ENCODE results near the gene SH3BP5L.

- TF ChIP-seq, protein P1, sequence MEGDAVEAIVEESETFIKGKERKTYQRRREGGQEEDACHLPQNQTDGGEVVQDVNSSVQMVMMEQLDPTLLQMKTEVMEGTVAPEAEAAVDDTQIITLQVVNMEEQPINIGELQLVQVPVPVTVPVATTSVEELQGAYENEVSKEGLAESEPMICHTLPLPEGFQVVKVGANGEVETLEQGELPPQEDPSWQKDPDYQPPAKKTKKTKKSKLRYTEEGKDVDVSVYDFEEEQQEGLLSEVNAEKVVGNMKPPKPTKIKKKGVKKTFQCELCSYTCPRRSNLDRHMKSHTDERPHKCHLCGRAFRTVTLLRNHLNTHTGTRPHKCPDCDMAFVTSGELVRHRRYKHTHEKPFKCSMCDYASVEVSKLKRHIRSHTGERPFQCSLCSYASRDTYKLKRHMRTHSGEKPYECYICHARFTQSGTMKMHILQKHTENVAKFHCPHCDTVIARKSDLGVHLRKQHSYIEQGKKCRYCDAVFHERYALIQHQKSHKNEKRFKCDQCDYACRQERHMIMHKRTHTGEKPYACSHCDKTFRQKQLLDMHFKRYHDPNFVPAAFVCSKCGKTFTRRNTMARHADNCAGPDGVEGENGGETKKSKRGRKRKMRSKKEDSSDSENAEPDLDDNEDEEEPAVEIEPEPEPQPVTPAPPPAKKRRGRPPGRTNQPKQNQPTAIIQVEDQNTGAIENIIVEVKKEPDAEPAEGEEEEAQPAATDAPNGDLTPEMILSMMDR (IDR thresholded peaks at IDR 0.05): no peak
- TF ChIP-seq POLR2A (IDR thresholded peaks at IDR 0.05): no peak
Observed at GRCh38 chr1:248842781-248843331, 17.1 kb upstream of the SH3BP5L start.
